ENCODE measurements around the gene PCDH15. TPM values are rescaled to one million over a fixed set of nuclear protein-coding genes. Genes with fewer than 3 reads are reported as not detected.

The PCDH15 gene
- total and polyA plus RNA-seq, 9 of the 15 experiments (the other 6 are each of a cell fraction or from before 2014, with no cell fraction given), result not detected

DNA sequence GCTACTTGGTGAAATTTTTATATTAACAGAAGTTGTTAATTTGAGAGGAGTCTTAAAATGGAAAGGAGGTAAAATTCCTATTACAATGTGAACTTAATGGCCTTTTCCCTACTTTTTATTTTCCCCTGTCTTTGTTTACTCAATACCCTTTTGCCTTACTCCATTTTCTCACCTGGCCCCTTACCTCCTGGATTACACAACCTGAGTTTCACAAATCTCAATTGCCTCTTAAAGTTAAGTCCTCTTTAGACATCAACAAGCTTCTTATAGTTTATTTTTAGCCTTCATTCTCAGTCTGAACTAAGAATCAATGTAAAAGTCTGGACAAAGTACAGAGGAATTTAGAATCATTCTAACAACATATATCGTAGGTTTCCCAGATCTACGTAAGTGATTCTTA lies 247.0 kb downstream of the PCDH15 start:
- no peaks in the 10 kb centered on the region; the same call in 1 of the 2 replicates for H3K9me3 ChIP-seq (replicated peaks; ENCODE audit: control insufficient read depth, insufficient read depth, low read depth, low read length)
- POLR2A ChIA-PET, result no interaction called here
- no peak for FAIRE-seq
- no peaks in the 10 kb centered on the region for H3K79me2 ChIP-seq (ENCODE audit: control insufficient read depth, insufficient read depth, low read length)
- intact Hi-C loops (cut with micrococcal nuclease) (no loop called here), in situ Hi-C loops (cut with MboI) (no loop called here)
- no peak for DNase-seq (ENCODE audit: extremely low read depth in 1 of 4, low spot score in 3 of 4)
- no peaks in the 10 kb centered on the region for H4K20me1 ChIP-seq (replicated peaks; ENCODE audit: control insufficient read depth, insufficient read depth, low read length)
- H3K9me1 ChIP-seq (ENCODE audit: control insufficient read depth, insufficient read depth, low read length), result no peaks in the 10 kb centered on the region
- no peaks in the 10 kb centered on the region for H3K36me3 ChIP-seq (ENCODE audit: control insufficient read depth, insufficient read depth, low read length)
- CTCF ChIA-PET (ENCODE audit: low intra/inter-chr PET ratio), result no interaction called here
- no peaks in the 10 kb centered on the region for H3K4me1 ChIP-seq (replicated peaks in 1 of 2; ENCODE audit: control insufficient read depth in 2 of 2, insufficient read depth in 2 of 2, low read length in 2 of 2)
- no peaks in the 10 kb centered on the region for H3K27me3 ChIP-seq (ENCODE audit: control insufficient read depth in 2 of 2, insufficient read depth in 2 of 2, low read length in 2 of 2)
- H3K9ac ChIP-seq (ENCODE audit: insufficient read depth in 1 of 2, low read depth in 2 of 2, low read length in 2 of 2), result no peak overlapping the region
- TF ChIP-seq ZNF778 (CRISPR knock-in tag; IDR thresholded peaks at IDR 0.05) (no peak), DDX20 (tag; IDR thresholded peaks at IDR 0.05; ENCODE audit: low read depth) (no peak), BMI1 (IDR thresholded peaks at IDR 0.05; ENCODE audit: low read length) (no peak), ZNF174 (CRISPR knock-in tag; IDR thresholded peaks at IDR 0.05) (no peak), LARP7 (IDR thresholded peaks at IDR 0.05) (no peak), EZH2 (IDR thresholded peaks at IDR 0.05; ENCODE audit: borderline replicate concordance, low read depth, low read length) (no peak), HNRNPK (IDR thresholded peaks at IDR 0.05; ENCODE audit: low read depth, low read length, poor library complexity, severe bottlenecking) (no peak), ZNF224 (CRISPR knock-in tag; IDR thresholded peaks at IDR 0.05) (no peak), ZNF143 (CRISPR knock-in tag; IDR thresholded peaks at IDR 0.05) (no peak), NEUROD1 (IDR thresholded peaks at IDR 0.05; ENCODE audit: borderline replicate concordance, low read depth, low read length, partially characterized antibody) (no peak), HNRNPL (IDR thresholded peaks at IDR 0.05; ENCODE audit: low read depth, low read length) (no peak), U2AF1 (optimal IDR thresholded peaks at IDR 0.05; ENCODE audit: low read depth, low read length) (no peak), ZNF408 (CRISPR knock-in tag; IDR thresholded peaks at IDR 0.05; ENCODE audit: low read depth) (no peak), ZNF253 (CRISPR knock-in tag; conservative IDR thresholded peaks at IDR 0.05) (no peak), ZKSCAN3 (CRISPR knock-in tag; IDR thresholded peaks at IDR 0.05) (no peak)
- TF ChIP-seq, protein P1, sequence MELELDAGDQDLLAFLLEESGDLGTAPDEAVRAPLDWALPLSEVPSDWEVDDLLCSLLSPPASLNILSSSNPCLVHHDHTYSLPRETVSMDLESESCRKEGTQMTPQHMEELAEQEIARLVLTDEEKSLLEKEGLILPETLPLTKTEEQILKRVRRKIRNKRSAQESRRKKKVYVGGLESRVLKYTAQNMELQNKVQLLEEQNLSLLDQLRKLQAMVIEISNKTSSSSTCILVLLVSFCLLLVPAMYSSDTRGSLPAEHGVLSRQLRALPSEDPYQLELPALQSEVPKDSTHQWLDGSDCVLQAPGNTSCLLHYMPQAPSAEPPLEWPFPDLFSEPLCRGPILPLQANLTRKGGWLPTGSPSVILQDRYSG (tag; conservative IDR thresholded peaks at IDR 0.05; ENCODE audit: low read depth), result no peak
- TF ChIP-seq, protein P2, sequence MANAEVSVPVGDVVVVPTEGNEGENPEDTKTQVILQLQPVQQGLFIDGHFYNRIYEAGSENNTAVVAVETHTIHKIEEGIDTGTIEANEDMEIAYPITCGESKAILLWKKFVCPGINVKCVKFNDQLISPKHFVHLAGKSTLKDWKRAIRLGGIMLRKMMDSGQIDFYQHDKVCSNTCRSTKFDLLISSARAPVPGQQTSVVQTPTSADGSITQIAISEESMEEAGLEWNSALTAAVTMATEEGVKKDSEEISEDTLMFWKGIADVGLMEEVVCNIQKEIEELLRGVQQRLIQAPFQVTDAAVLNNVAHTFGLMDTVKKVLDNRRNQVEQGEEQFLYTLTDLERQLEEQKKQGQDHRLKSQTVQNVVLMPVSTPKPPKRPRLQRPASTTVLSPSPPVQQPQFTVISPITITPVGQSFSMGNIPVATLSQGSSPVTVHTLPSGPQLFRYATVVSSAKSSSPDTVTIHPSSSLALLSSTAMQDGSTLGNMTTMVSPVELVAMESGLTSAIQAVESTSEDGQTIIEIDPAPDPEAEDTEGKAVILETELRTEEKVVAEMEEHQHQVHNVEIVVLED (CRISPR knock-in tag; IDR thresholded peaks at IDR 0.05), result no peak
- H2AFZ ChIP-seq (ENCODE audit: low read depth, low read length), result no peak overlapping the region
- no peak overlapping the region for H3K4me2 ChIP-seq (ENCODE audit: insufficient read depth, low read length)
- BruUV-seq (replicated peaks), result no TSS peak
- H3K27ac ChIP-seq (ENCODE audit: extremely low read depth, low read depth, low read length), result no peak overlapping the region
- no peak for ATAC-seq
- WGBS (ENCODE audit: insufficient coverage, low coverage, missing lambda C conversion rate), result 3% methylated on average over 2 of the region's 2 CpGs
- no peak overlapping the region for H3K4me3 ChIP-seq

Measured in K562 (cell line).